ENCODE measurements around the gene SUPV3L1. TPM values are rescaled to one million over a fixed set of nuclear protein-coding genes. Genes with fewer than 3 reads are reported as not detected.
"Not testable (repeated sequence)": the region's sequence is repeated elsewhere in the genome, so short reads cannot be mapped to it uniquely, and the experiment has no call there.

Gene SUPV3L1
- total RNA-seq: 36.1 and 41.2 TPM in 2 replicates

DNA sequence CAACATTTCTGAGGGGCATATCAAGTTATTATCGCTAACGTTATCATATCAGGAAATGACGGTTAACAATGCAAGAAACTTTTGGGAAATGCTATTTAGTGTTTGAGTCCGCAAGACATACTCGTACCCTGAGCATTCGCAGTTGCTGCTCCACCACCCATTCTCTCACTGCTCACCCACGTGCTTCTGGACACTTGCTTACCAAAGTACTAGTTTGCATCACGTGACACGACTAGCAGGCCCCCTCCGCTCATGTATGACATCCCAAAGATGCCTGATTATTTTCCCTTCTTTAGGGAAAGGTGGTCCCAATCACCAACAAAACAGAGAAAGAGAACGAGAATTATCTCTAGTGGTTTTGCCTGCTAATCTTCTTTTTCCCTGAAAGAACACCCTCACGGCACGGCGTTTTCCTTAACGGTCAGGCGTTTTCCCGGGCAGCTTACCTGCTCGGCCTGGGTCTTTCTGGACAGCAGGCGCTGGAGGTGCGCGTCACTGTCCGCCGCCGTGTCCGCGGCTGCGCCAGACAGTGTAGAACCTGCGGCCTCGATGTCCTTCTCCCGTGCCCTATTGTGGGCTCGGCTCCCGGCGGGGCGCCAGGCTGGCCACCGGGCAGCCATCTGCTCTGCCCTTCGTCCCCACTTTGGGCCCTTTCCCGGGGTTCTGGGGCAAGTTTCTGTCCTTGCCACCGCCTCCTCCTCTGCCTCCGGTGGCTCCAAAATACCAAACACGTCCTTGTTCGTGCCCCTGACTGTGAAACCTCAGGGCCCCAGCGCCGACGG is at the start of gene SUPV3L1:
Gene SUPV3L1, plus strand, starts transcription at position 492 of the 782 bp plus-strand sequence. Its CDS starts 58 bp downstream, at position 550.
- DNase-seq (ENCODE audit: low read depth): peak; percentile 97
- Histone ChIP-seq H3K4me3 (ENCODE audit: low read depth, low read length) (peak within 1 kb of the TSS; percentile 92), H3K36me3 (ENCODE audit: control insufficient read depth, insufficient read depth, low read length) (no peaks in the 10 kb centered on the region), H3K27me3 (ENCODE audit: control insufficient read depth, insufficient read depth, low read length) (no peaks in the 10 kb centered on the region)
- TF ChIP-seq, protein P1, sequence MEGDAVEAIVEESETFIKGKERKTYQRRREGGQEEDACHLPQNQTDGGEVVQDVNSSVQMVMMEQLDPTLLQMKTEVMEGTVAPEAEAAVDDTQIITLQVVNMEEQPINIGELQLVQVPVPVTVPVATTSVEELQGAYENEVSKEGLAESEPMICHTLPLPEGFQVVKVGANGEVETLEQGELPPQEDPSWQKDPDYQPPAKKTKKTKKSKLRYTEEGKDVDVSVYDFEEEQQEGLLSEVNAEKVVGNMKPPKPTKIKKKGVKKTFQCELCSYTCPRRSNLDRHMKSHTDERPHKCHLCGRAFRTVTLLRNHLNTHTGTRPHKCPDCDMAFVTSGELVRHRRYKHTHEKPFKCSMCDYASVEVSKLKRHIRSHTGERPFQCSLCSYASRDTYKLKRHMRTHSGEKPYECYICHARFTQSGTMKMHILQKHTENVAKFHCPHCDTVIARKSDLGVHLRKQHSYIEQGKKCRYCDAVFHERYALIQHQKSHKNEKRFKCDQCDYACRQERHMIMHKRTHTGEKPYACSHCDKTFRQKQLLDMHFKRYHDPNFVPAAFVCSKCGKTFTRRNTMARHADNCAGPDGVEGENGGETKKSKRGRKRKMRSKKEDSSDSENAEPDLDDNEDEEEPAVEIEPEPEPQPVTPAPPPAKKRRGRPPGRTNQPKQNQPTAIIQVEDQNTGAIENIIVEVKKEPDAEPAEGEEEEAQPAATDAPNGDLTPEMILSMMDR (IDR thresholded peaks at IDR 0.05; ENCODE audit: insufficient read depth, low read length, poor library complexity, severe bottlenecking): no peak

DNA sequence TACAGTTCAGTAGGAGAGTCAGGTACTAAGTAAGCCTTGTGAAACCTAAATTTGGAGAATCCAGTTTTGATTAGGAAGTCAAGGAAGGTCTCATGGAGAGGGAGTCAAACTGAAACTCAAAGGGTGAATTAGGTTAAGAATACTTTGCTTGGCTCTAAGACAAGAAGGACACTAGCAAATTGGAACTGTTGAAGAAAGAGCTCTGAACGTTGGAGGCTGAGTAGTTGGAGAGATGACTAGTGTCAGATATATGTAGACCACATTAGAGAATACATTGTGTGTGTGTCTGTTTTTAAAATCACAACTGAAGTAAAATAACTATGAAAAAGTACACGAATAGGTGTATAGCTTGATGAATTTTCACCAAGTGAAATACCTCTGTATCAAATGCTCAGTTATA is 49.8 kb upstream of the SUPV3L1 start:
- TF ChIP-seq, protein P1 (IDR thresholded peaks at IDR 0.05; ENCODE audit: insufficient read depth, low read length, poor library complexity, severe bottlenecking): no peak
- Histone ChIP-seq H3K27me3 (ENCODE audit: control insufficient read depth, insufficient read depth, low read length) (no peaks in the 10 kb centered on the region), H3K36me3 (ENCODE audit: control insufficient read depth, insufficient read depth, low read length) (no peaks in the 10 kb centered on the region), H3K4me3 (ENCODE audit: low read depth, low read length) (no peak overlapping the region)
- no peak for DNase-seq (ENCODE audit: low read depth)

DNA sequence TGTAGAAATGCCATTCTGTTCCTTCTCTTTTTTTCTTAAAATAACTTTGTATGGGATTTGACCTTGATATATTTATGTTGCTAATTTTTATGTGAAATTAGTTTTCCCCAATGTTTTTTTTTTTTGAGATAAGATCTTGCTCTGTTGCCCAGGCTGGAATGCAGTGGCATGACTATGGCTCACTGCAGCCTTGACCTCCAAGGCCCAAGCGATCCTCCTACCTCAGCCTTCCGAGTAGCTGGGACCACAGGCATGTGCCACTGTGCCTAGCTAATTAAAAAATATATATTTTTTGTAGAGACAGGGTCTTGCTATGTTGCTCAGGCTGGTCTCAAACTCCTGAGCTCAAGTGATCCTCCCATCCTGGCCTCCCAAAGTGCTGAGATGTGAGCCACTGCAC is 40.1 kb upstream of the SUPV3L1 start:
- no peak overlapping the region for H3K4me3 ChIP-seq (ENCODE audit: low read depth, low read length)
- TF ChIP-seq, protein P1 (IDR thresholded peaks at IDR 0.05; ENCODE audit: insufficient read depth, low read length, poor library complexity, severe bottlenecking): no peak
- no peak for DNase-seq (ENCODE audit: low read depth)
- H3K36me3 ChIP-seq (ENCODE audit: control insufficient read depth, insufficient read depth, low read length): no peaks in the 10 kb centered on the region
- no peaks in the 10 kb centered on the region for H3K27me3 ChIP-seq (ENCODE audit: control insufficient read depth, insufficient read depth, low read length)

DNA sequence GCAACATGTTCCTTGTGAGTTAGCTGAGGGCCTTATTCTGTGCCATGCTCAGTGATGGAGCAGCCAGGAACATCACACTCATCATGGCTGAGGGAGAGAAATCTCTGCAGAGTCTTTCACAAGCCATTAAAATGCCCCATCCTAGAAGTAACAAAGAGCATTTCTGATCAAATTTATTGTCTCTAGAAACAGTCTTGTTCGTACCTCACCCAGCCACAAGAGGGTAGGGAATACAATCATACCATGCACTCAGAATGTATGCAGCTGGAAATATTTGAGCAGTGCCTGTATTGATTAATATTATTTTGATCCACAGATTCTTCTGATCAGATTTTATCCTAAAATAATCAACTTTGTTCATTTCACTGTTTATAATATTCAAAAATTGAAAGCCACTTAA is 38.7 kb upstream of the SUPV3L1 start:
- no peak for DNase-seq (ENCODE audit: low read depth)
- H3K27me3 ChIP-seq (ENCODE audit: control insufficient read depth, insufficient read depth, low read length): no peaks in the 10 kb centered on the region
- TF ChIP-seq, protein P1 (IDR thresholded peaks at IDR 0.05; ENCODE audit: insufficient read depth, low read length, poor library complexity, severe bottlenecking): peak; percentile 8
- no peaks in the 10 kb centered on the region for H3K36me3 ChIP-seq (ENCODE audit: control insufficient read depth, insufficient read depth, low read length)
- no peak overlapping the region for H3K4me3 ChIP-seq (ENCODE audit: low read depth, low read length)

DNA sequence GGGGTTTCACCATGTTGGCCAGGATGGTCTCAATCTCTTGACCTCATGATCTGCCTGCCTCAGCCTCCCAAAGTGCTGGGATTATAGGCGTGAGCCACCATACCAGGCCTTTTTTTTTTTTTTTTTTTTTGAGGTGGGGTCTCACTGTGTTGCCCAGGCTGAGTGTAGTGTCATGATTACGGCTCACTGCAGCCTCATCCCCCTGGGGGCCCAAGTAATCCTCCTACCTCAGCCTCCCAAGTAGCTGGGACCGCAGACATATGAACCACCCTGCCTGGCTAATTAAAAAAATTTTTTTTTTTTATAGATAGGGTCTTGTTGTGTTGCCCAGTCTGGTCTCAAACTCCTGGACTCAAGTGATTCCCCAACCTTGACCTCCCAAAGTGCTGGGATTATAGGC is 38.0 kb upstream of the SUPV3L1 start:
- H3K4me3 ChIP-seq (ENCODE audit: low read depth, low read length); H3K36me3 ChIP-seq (ENCODE audit: control insufficient read depth, insufficient read depth, low read length); DNase-seq (ENCODE audit: low read depth); H3K27me3 ChIP-seq (ENCODE audit: control insufficient read depth, insufficient read depth, low read length): not testable (repeated sequence)

DNA sequence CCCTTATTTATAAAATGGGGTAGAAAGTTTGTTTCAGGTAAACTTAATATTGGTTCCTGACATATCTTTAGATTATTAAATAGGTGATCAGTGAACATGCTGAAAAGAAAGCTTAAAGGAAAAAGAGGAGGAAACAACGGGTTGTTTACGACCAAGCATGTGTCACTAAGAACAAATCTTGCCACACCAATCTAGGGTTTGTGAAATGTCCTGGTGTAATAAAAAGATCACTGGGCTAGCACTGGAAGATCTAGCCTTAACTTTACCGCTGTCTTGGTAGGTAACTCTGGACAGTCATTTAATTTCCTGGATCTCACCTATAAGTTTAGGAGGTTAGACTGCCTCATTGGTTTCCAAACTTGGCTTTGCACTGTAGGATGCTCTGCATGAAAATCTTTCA is 37.1 kb upstream of the SUPV3L1 start:
- no peak for DNase-seq (ENCODE audit: low read depth)
- TF ChIP-seq, protein P1 (IDR thresholded peaks at IDR 0.05; ENCODE audit: insufficient read depth, low read length, poor library complexity, severe bottlenecking): no peak
- H3K36me3 ChIP-seq (ENCODE audit: control insufficient read depth, insufficient read depth, low read length): no peaks in the 10 kb centered on the region
- H3K27me3 ChIP-seq (ENCODE audit: control insufficient read depth, insufficient read depth, low read length): no peaks in the 10 kb centered on the region
- no peak overlapping the region for H3K4me3 ChIP-seq (ENCODE audit: low read depth, low read length)
